ENCODE data around the gene TNK2. TPM values are rescaled to one million over a fixed set of nuclear protein-coding genes. Genes with fewer than 3 reads are reported as not detected.

The TNK2 gene
- total RNA-seq, 1 donor = 36.4 TPM

- Histone ChIP-seq H3K27me3 (ENCODE audit: insufficient read depth, low read length) (no peaks in the 10 kb centered on the region), H3K4me1 (ENCODE audit: insufficient read depth, low read length) (peaks cover 4% of the 10 kb centered on the region), H3K4me3 (ENCODE audit: low read length) (no peak overlapping the region), H3K9me3 (ENCODE audit: low read depth, low read length) (no peaks in the 10 kb centered on the region)
Measured at GRCh38 chr3:195850857-195851543, 57.4 kb downstream of the TNK2 start.

- no peaks in the 10 kb centered on the region for H3K27me3 ChIP-seq (ENCODE audit: insufficient read depth, low read length)
- H3K4me3 ChIP-seq (ENCODE audit: low read length) = no peak overlapping the region
- no peaks in the 10 kb centered on the region for H3K9me3 ChIP-seq (ENCODE audit: low read depth, low read length)
- peaks cover 4% of the 10 kb centered on the region for H3K4me1 ChIP-seq (ENCODE audit: insufficient read depth, low read length)
Measured at GRCh38 chr3:195849322-195850074, 58.9 kb downstream of the TNK2 start.

- H3K4me3 ChIP-seq (ENCODE audit: low read length) = no peak overlapping the region
- H3K27me3 ChIP-seq (ENCODE audit: insufficient read depth, low read length) = no peaks in the 10 kb centered on the region
- H3K9me3 ChIP-seq (ENCODE audit: low read depth, low read length) = no peaks in the 10 kb centered on the region
- H3K4me1 ChIP-seq (ENCODE audit: insufficient read depth, low read length) = peaks cover 4% of the 10 kb centered on the region
Measured at GRCh38 chr3:195847055-195847950, 61.0 kb downstream of the TNK2 start.

GRCh38 chr3:195845483-195845882 lies 62.9 kb downstream of the TNK2 start:
- Histone ChIP-seq H3K9me3 (ENCODE audit: low read depth, low read length) (no peaks in the 10 kb centered on the region), H3K27me3 (ENCODE audit: insufficient read depth, low read length) (no peaks in the 10 kb centered on the region), H3K4me1 (ENCODE audit: insufficient read depth, low read length) (no peaks in the 10 kb centered on the region), H3K4me3 (ENCODE audit: low read length) (no peak overlapping the region)

- H3K4me3 ChIP-seq (ENCODE audit: low read length) = no peak overlapping the region
- H3K27me3 ChIP-seq (ENCODE audit: insufficient read depth, low read length) = no peaks in the 10 kb centered on the region
- H3K4me1 ChIP-seq (ENCODE audit: insufficient read depth, low read length) = no peaks in the 10 kb centered on the region
- H3K9me3 ChIP-seq (ENCODE audit: low read depth, low read length) = no peaks in the 10 kb centered on the region
Measured at GRCh38 chr3:195844671-195845218, 63.6 kb downstream of the TNK2 start.

- Histone ChIP-seq H3K27me3 (ENCODE audit: insufficient read depth, low read length) (no peaks in the 10 kb centered on the region), H3K9me3 (ENCODE audit: low read depth, low read length) (no peaks in the 10 kb centered on the region), H3K4me1 (ENCODE audit: insufficient read depth, low read length) (no peaks in the 10 kb centered on the region)
Measured at GRCh38 chr3:195839260-195840010, 68.9 kb downstream of the TNK2 start.

GRCh38 chr3:195838714-195839113 lies 69.6 kb downstream of the TNK2 start:
- Histone ChIP-seq H3K4me1 (ENCODE audit: insufficient read depth, low read length) (no peaks in the 10 kb centered on the region), H3K9me3 (ENCODE audit: low read depth, low read length) (no peaks in the 10 kb centered on the region), H3K27me3 (ENCODE audit: insufficient read depth, low read length) (no peaks in the 10 kb centered on the region), H3K4me3 (ENCODE audit: low read length) (no peak overlapping the region)

More at GRCh38 chr3:195839260-195840010, 68.9 kb downstream of the TNK2 start:
- H3K4me3 ChIP-seq (ENCODE audit: low read length) = no peak overlapping the region

- Histone ChIP-seq H3K27me3 (ENCODE audit: insufficient read depth, low read length) (no peaks in the 10 kb centered on the region), H3K9me3 (ENCODE audit: low read depth, low read length) (no peaks in the 10 kb centered on the region), H3K4me3 (ENCODE audit: low read length) (no peak overlapping the region), H3K4me1 (ENCODE audit: insufficient read depth, low read length) (no peaks in the 10 kb centered on the region)
Measured at GRCh38 chr3:195836476-195837135, 71.7 kb downstream of the TNK2 start.

GRCh38 chr3:195835791-195836190 lies 72.6 kb downstream of the TNK2 start:
- Histone ChIP-seq H3K9me3 (ENCODE audit: low read depth, low read length) (no peaks in the 10 kb centered on the region), H3K4me1 (ENCODE audit: insufficient read depth, low read length) (no peaks in the 10 kb centered on the region), H3K4me3 (ENCODE audit: low read length) (no peak overlapping the region), H3K27me3 (ENCODE audit: insufficient read depth, low read length) (no peaks in the 10 kb centered on the region)

GRCh38 chr3:195834675-195835583 lies 73.4 kb downstream of the TNK2 start:
- Histone ChIP-seq H3K27me3 (ENCODE audit: insufficient read depth, low read length) (no peaks in the 10 kb centered on the region), H3K4me3 (ENCODE audit: low read length) (no peak overlapping the region), H3K4me1 (ENCODE audit: insufficient read depth, low read length) (no peaks in the 10 kb centered on the region), H3K9me3 (ENCODE audit: low read depth, low read length) (no peaks in the 10 kb centered on the region)

- Histone ChIP-seq H3K27me3 (ENCODE audit: insufficient read depth, low read length) (no peaks in the 10 kb centered on the region), H3K4me1 (ENCODE audit: insufficient read depth, low read length) (no peaks in the 10 kb centered on the region), H3K4me3 (ENCODE audit: low read length) (no peak overlapping the region), H3K9me3 (ENCODE audit: low read depth, low read length) (no peaks in the 10 kb centered on the region)
Measured at GRCh38 chr3:195829897-195830254, 78.5 kb downstream of the TNK2 start.

- H3K4me3 ChIP-seq (ENCODE audit: low read length) = no peak overlapping the region
Measured at GRCh38 chr3:195828762-195829161, 79.6 kb downstream of the TNK2 start.

More at GRCh38 chr3:195828762-195829161, 79.6 kb downstream of the TNK2 start:
- no peaks in the 10 kb centered on the region for H3K27me3 ChIP-seq (ENCODE audit: insufficient read depth, low read length)
- H3K9me3 ChIP-seq (ENCODE audit: low read depth, low read length) = no peaks in the 10 kb centered on the region
- no peaks in the 10 kb centered on the region for H3K4me1 ChIP-seq (ENCODE audit: insufficient read depth, low read length)

Measured in mononuclear cell (primary cell).